Testis (tissue), 2 donors: ENCODE measurements around the gene PSG11.
"Not testable (repeated sequence)": the region's sequence is repeated elsewhere in the genome, so short reads cannot be mapped to it uniquely, and the experiment has no call there.

Experiments used
- POLR2A ChIP-seq: fragments of 450-650 bp; IDR thresholded peaks from one replicate; pipeline ENCODE4 v1.6.1; 2017; ENCODE audit warnings: antibody characterized with exemption, mild to moderate bottlenecking, moderate library complexity
- TF ChIP-seq, protein P1 (sequence below), 3 experiments: fragments of 450-650 bp in 2 of 3; fragments of 200-600 bp in 1 of 3; sonication (generic) in 1 of 3; IDR thresholded peaks; one replicate each; pipeline ENCODE4 v1.5.1; 2016 to 2019; ENCODE audit warnings: antibody characterized with exemption in 3 of 3, mild to moderate bottlenecking in 2 of 3, moderate library complexity in 1 of 3

DNA sequence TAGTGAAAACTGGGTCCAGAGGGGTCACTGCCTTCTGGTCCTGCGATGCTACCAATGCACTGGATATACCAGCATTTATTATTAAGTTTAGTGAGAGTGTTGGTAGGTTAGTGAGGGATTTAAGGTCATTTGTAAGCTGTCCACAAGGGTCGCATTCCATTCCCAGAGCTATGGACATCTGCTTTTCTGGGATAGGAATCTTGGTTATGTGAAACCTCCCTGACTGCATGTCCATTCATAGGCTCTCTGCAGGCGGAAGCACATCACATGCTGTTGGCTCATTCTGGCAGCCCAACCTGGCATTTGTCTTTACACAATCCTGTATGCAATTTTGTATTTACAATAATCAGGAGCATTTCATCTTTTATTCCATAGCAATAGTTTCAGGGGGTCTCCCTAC is 35.1 kb upstream of the PSG11 start:
- not testable (repeated sequence) for TF ChIP-seq POLR2A
- TF ChIP-seq, protein P1, sequence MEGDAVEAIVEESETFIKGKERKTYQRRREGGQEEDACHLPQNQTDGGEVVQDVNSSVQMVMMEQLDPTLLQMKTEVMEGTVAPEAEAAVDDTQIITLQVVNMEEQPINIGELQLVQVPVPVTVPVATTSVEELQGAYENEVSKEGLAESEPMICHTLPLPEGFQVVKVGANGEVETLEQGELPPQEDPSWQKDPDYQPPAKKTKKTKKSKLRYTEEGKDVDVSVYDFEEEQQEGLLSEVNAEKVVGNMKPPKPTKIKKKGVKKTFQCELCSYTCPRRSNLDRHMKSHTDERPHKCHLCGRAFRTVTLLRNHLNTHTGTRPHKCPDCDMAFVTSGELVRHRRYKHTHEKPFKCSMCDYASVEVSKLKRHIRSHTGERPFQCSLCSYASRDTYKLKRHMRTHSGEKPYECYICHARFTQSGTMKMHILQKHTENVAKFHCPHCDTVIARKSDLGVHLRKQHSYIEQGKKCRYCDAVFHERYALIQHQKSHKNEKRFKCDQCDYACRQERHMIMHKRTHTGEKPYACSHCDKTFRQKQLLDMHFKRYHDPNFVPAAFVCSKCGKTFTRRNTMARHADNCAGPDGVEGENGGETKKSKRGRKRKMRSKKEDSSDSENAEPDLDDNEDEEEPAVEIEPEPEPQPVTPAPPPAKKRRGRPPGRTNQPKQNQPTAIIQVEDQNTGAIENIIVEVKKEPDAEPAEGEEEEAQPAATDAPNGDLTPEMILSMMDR (IDR thresholded peaks at IDR 0.05) = not testable (repeated sequence)
